SK-N-SH (cell line): ENCODE data around the gene PUS3. TPM values are rescaled to one million over a fixed set of nuclear protein-coding genes. Genes with fewer than 3 reads are reported as not detected.

Source experiments
- CTCF ChIA-PET: fragments of 300-600, 350-600 bp; formaldehyde crosslinking; extraction: SDS; loops from one replicate; lab custom pipeline; 2021; lab: Yijun Ruan, JAX
- POLR2A ChIA-PET: fragments of 350-600 bp; sonication (Branson Sonifier 250); formaldehyde crosslinking; extraction: SDS; loops from one replicate; lab custom pipeline; 2020; ENCODE audit warnings: antibody characterized with exemption, inconsistent platforms; lab: Yijun Ruan, JAX
- DNase-seq: peaks from one replicate; pipeline ENCODE4 v3.0.0; 2012
- H2AFZ ChIP-seq: fragments of 200-600 bp; sonication (generic); 2 replicates; pipeline ENCODE4 v1.8.1; 2016; ENCODE audit warnings: antibody characterized with exemption, mild to moderate bottlenecking, low read depth
- H3F3A ChIP-seq: fragments of 200-600 bp; sonication (generic); replicated peaks from 2 replicates; pipeline ENCODE3; 2016; ENCODE audit warnings: antibody characterized with exemption, mild to moderate bottlenecking; ENCODE audit not compliant: insufficient read depth
- H3K27ac ChIP-seq, 2 experiments: fragments of 200-500 bp in 1 of 2; fragments of 200-600 bp in 1 of 2; sonication (Bioruptor generic) in 1 of 2; sonication (generic), shearing (Covaris generic) in 1 of 2; 2 replicates each; pipeline versions ENCODE4 v1.5.1 to v1.6.1; 2014 to 2016; ENCODE audit warnings: low read depth in 2 of 2, inconsistent platforms in 1 of 2, low read length in 1 of 2, mild to moderate bottlenecking in 1 of 2, mixed read lengths in 1 of 2
- H3K27me3 ChIP-seq: fragments of 200-600 bp; sonication (generic), shearing (Covaris generic); 2 replicates; pipeline ENCODE4 v1.6.1; 2016; ENCODE audit warnings: mixed run types; ENCODE audit not compliant: insufficient read depth
- H3K36me3 ChIP-seq, 2 experiments: fragments of 200-500 bp in 1 of 2; fragments of 200-600 bp in 1 of 2; sonication (Bioruptor generic) in 1 of 2; sonication (generic) in 1 of 2; replicated peaks in 1 of 2; 2 replicates each; pipeline versions ENCODE3 to v1.5.1; 2014 to 2016; ENCODE audit warnings: low read length in 1 of 2, mild to moderate bottlenecking in 1 of 2; ENCODE audit not compliant: insufficient read depth in 2 of 2, control insufficient read depth in 1 of 2
- H3K4me1 ChIP-seq, 2 experiments: fragments of 200-500 bp in 1 of 2; fragments of 200-600 bp in 1 of 2; sonication (Bioruptor generic) in 1 of 2; sonication (generic), shearing (Covaris generic) in 1 of 2; 2 replicates each; pipeline versions ENCODE4 v1.5.1 to v1.6.1; 2014 to 2016; ENCODE audit warnings: low read depth in 1 of 2, low read length in 1 of 2, mixed run types in 1 of 2; ENCODE audit not compliant: insufficient read depth in 2 of 2, control insufficient read depth in 1 of 2
- H3K4me2 ChIP-seq: fragments of 200-600 bp; sonication (generic), shearing (Covaris generic); 2 replicates; pipeline ENCODE4 v1.6.1; 2017; ENCODE audit warnings: mixed run types
- H3K4me3 ChIP-seq, 2 experiments: fragments of 200-500 bp in 1 of 2; fragments of 200-600 bp in 1 of 2; sonication (Bioruptor generic) in 1 of 2; sonication (generic), shearing (Covaris generic) in 1 of 2; 2 replicates each; pipeline versions ENCODE4 v1.5.1 to v1.8.1; 2014 to 2016; ENCODE audit warnings: low read depth in 2 of 2, inconsistent platforms in 1 of 2, low read length in 1 of 2, mild to moderate bottlenecking in 1 of 2, mixed read lengths in 1 of 2, moderate library complexity in 1 of 2
- H3K79me2 ChIP-seq: fragments of 200-600 bp; sonication (generic); 2 replicates; pipeline ENCODE4 v1.8.1; 2017; ENCODE audit warnings: mild to moderate bottlenecking; ENCODE audit not compliant: insufficient read depth
- H3K9ac ChIP-seq: fragments of 200-600 bp; sonication (generic); 2 replicates; pipeline ENCODE4 v1.6.1; 2017; ENCODE audit warnings: mixed run types
- H3K9me2 ChIP-seq: fragments of 200-600 bp; sonication (generic); 2 replicates; pipeline ENCODE4 v1.6.1; 2017; ENCODE audit warnings: mixed run types
- H3K9me3 ChIP-seq: fragments of 200-600 bp; sonication (generic); 2 replicates; pipeline ENCODE4 v1.6.1; 2017; ENCODE audit warnings: mixed run types, mild to moderate bottlenecking, moderate library complexity
- H4K20me1 ChIP-seq: fragments of 200-600 bp; sonication (generic); 2 replicates; pipeline ENCODE4 v1.6.1; 2017; ENCODE audit warnings: mild to moderate bottlenecking, mixed run types; ENCODE audit not compliant: insufficient read depth
- CHD2 ChIP-seq: fragments of 150-350 bp; IDR thresholded peaks from 2 replicates; pipeline ENCODE4 v1.6.1; 2018; ENCODE audit warnings: low read length; ENCODE audit not compliant: partially characterized antibody
- EP300 ChIP-seq, 2 experiments: IDR thresholded peaks; 2 replicates each; pipeline versions ENCODE4 v1.4.0 to v1.6.1; 2012; ENCODE audit warnings: borderline replicate concordance in 1 of 2, low read depth in 1 of 2, low read length in 1 of 2
- FOXJ3 ChIP-seq: sonication (generic); formaldehyde crosslinking; IDR thresholded peaks from 2 replicates; pipeline ENCODE4 v1.5.1; 2020; ENCODE audit warnings: mild to moderate bottlenecking, missing genetic modification reagents
- GABPA ChIP-seq: IDR thresholded peaks from 2 replicates; pipeline ENCODE4 v1.4.0; 2012; ENCODE audit warnings: low read depth, mild to moderate bottlenecking
- GATA2 ChIP-seq: sonication (generic); formaldehyde crosslinking; IDR thresholded peaks from 2 replicates; pipeline ENCODE4 v1.5.0; 2020; ENCODE audit warnings: mild to moderate bottlenecking, missing genetic modification reagents
- MXI1 ChIP-seq: IDR thresholded peaks from 2 replicates; pipeline ENCODE4 v1.6.1; 2012; ENCODE audit warnings: mild to moderate bottlenecking, low read depth, low read length, improper control_type of control experiment
- NFIC ChIP-seq: IDR thresholded peaks from 2 replicates; pipeline ENCODE4 v1.4.0; 2012; ENCODE audit warnings: borderline replicate concordance
- RCOR1 ChIP-seq: fragments of 150-350 bp; IDR thresholded peaks from 2 replicates; pipeline ENCODE4 v1.6.1; 2017; ENCODE audit warnings: antibody characterized with exemption, low read length
- RXRA ChIP-seq: IDR thresholded peaks from 2 replicates; pipeline ENCODE4 v1.4.0; 2012; ENCODE audit warnings: low read depth, mild to moderate bottlenecking, borderline replicate concordance
- SMC3 ChIP-seq: IDR thresholded peaks from 2 replicates; pipeline ENCODE4 v1.6.1; 2012; ENCODE audit warnings: low read depth, low read length, improper control_type of control experiment
- TCF12 ChIP-seq: IDR thresholded peaks from 2 replicates; pipeline ENCODE4 v1.4.0; 2012
- WGBS: methylation state at CpG from one replicate; pipeline ENCODE4 v1.1.6; 2017; ENCODE audit warnings: low lambda C conversion rate; 5-methylcytosine and 5-hydroxymethylcytosine counted together
- polyA plus RNA-seq, 3 experiments: library from polyadenylated mRNA; depleted of rRNA; stranded (reverse); fragments of >200 nt; gene quantifications; 2 replicates each; pipeline ENCODE4 v1.2.3, GENCODE V29; 2012
- TF ChIP-seq, protein P1 (sequence below): fragments of 200-600 bp; sonication (generic); IDR thresholded peaks from 2 replicates; pipeline ENCODE4 v1.6.1; 2017; ENCODE audit warnings: antibody characterized with exemption, mild to moderate bottlenecking, moderate library complexity

The PUS3 gene
- polyA plus RNA-seq, 1 of the 3 experiments (the other 2 are of a cell fraction): 7.0 TPM

DNA sequence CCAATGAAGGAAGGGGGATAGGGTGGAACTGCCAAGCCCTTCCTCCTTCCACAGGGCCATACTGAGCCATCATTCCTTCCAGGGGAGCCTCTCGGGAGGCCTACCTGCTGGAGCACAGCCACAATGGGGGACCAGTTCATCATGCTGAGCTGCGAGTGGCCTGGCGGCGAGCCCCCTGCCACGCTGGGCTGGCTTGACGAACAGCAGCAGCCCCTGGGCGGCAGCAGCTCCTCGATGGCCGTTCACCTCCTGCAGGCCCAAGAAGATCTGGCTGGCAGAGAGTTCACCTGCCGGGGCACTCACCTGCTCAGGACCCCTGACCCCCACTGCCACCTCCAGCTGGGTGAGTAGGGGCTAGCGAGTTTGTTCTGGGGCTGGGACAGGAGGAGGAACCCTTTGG lies 48.7 kb upstream of the PUS3 start:
- ChIA-PET CTCF (interaction anchor here (0.8 to 3.5 kb wide), 7 partner anchors 12 to 247 kb away, joined by 3 to 31 read pairs (median 4); no protein-coding TSS in a partner anchor), POLR2A (interaction anchor here (1.6 to 1.8 kb wide), 2 partner anchors 110 to 163 kb away, joined by 8 read pairs; no protein-coding TSS in a partner anchor)
- Histone ChIP-seq H3K9me2 (no peaks in the 10 kb centered on the region), H2AFZ (no peak overlapping the region), H3K27ac (peak overlapping the region in 1 of 2 experiments; percentile 97; a peak in 2 of 4 replicates), H3K4me2 (no peak overlapping the region), H3K27me3 (no peaks in the 10 kb centered on the region), H3K9ac (no peak overlapping the region), H4K20me1 (no peaks in the 10 kb centered on the region), H3K4me3 (no peak overlapping the region), H3K9me3 (no peaks in the 10 kb centered on the region), H3K36me3 (peaks cover 0 to 3% of the 10 kb centered on the region in 2 experiments), H3K4me1 (peaks cover 0 to 51% of the 10 kb centered on the region in 2 experiments; a peak in 2 of 4 replicates), H3K79me2 (no peaks in the 10 kb centered on the region), H3F3A (no peaks in the 10 kb centered on the region)
- 45% methylated on average over 9 of the region's 11 CpGs for WGBS
- DNase-seq: peak; percentile 78
- TF ChIP-seq RCOR1 (no peak), GATA2 (CRISPR knock-in tag) (peak; percentile 7; the same call in 1 of the 2 replicates)

DNA sequence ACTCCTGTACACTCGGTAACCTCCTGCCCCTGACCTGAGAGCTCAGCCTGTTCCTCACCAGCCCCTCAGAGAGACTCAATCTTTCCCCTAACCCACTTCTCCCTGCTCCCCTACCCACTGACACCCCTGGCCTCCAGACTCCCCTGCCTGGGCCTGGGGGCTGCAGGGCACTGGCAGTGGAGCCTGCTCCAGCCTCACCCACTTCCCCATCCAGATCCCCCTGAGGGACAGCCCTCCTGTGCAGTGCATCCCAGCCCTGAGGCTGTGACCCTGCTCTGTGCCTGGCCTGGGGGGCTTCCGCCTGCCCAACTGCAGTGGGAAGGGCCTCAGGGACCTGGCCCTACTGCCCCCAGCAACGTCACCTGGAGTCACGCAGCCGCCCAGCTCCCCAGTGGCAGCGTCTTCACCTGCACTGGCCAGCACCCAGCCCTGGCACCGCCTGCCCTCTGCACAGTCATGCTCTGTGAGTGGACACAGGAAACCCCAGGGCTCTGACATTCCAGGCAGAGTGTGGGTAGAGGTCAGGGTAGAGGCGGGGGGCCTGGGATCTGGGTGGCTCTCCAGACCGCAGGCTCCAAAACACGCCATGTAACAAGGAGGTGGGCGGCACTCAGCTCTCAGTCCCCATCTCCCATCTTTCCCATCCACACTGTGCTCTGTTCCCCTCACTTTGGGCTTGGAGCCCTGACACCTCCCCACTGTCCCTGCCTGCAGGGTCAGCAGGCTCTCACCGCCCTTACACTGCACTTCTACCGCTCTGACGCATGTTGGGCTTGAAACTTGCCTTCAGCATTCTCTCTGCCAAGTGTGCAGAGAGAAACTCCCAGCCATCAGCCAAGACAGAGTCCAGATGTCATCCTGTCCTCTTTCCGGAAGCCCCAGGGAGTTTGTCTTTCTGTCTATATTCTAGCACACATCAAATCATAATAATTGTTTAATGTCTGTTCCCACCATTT lies 48.0 kb upstream of the PUS3 start:
- Histone ChIP-seq H3K4me2 (no peak overlapping the region), H3K9me3 (no peaks in the 10 kb centered on the region), H3K79me2 (no peaks in the 10 kb centered on the region), H3K27ac (peak overlapping the region in 1 of 2 experiments; percentile 97; a peak in 2 of 4 replicates), H2AFZ (no peak overlapping the region), H3K36me3 (peaks cover 0 to under 1% of the 10 kb centered on the region in 2 experiments), H3K27me3 (no peaks in the 10 kb centered on the region), H3K9me2 (no peaks in the 10 kb centered on the region), H3K9ac (no peak overlapping the region), H4K20me1 (no peaks in the 10 kb centered on the region), H3K4me3 (no peak overlapping the region; a peak in 1 of 4 replicates), H3F3A (no peaks in the 10 kb centered on the region), H3K4me1 (peaks cover 0 to 51% of the 10 kb centered on the region in 2 experiments; a peak in 2 of 4 replicates)
- CTCF ChIA-PET: interaction anchor here (0.8 to 3.5 kb wide), 7 partner anchors 11 to 243 kb away, joined by 3 to 31 read pairs (median 4); no protein-coding TSS in a partner anchor
- TF ChIP-seq GATA2 (CRISPR knock-in tag) (0 out of 2 replicates have a peak, but pooled peaks have one; percentile 19), MXI1 (peak; percentile 75; the same call in 1 of the 2 replicates), NFIC (peak; percentile 22; the same call in 1 of the 2 replicates), TCF12 (peak; percentile 68), GABPA (no peak), RXRA (no peak), CHD2 (peak; percentile 31), RCOR1 (peak; percentile 48; the same call in 1 of the 2 replicates), SMC3 (no peak), FOXJ3 (CRISPR knock-in tag) (peak; percentile 75), EP300 (IDR thresholded peaks at IDR 0.05; ENCODE audit: borderline replicate concordance in 1 of 2, low read depth in 1 of 2, low read length in 1 of 2) (peak in 1 of 2 experiments; percentile 85; a peak in 2 of 4 replicates)
- TF ChIP-seq, protein P1, sequence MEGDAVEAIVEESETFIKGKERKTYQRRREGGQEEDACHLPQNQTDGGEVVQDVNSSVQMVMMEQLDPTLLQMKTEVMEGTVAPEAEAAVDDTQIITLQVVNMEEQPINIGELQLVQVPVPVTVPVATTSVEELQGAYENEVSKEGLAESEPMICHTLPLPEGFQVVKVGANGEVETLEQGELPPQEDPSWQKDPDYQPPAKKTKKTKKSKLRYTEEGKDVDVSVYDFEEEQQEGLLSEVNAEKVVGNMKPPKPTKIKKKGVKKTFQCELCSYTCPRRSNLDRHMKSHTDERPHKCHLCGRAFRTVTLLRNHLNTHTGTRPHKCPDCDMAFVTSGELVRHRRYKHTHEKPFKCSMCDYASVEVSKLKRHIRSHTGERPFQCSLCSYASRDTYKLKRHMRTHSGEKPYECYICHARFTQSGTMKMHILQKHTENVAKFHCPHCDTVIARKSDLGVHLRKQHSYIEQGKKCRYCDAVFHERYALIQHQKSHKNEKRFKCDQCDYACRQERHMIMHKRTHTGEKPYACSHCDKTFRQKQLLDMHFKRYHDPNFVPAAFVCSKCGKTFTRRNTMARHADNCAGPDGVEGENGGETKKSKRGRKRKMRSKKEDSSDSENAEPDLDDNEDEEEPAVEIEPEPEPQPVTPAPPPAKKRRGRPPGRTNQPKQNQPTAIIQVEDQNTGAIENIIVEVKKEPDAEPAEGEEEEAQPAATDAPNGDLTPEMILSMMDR: no peak
- POLR2A ChIA-PET: interaction anchor here (1.0 to 1.8 kb wide), 3 partner anchors 111 to 164 kb away, joined by 3 to 8 read pairs (median 8); no protein-coding TSS in a partner anchor
- DNase-seq: peak; percentile 89
- 42% methylated on average over 4 of the region's 15 CpGs for WGBS
